ENCODE results near the gene TRIM61. TPM values are rescaled to one million over a fixed set of nuclear protein-coding genes. Genes with fewer than 3 reads are reported as not detected.

Gene TRIM61
- polyA plus RNA-seq, 1 of the 3 experiments (the other 2 are of a cell fraction), result not detected

DNA sequence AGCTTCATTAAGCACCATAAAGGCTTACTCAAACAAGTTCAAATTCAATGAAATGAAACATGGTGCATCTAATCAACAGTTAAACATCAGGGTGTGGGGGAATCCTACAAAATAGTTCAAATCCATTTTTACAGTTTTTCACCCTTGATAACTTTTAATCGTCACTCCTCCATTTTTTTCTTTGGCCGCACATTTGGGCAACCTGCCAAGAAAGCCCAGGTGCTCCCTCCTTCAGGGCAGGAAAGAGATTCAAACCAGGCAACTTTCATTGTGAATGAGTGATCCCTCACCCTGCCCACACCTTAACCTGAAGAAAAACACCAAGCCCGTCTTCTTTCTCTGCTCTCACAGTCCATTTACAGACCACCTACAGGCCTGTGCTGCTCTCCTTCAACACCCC is 24.9 kb downstream of the TRIM61 start:
- Histone ChIP-seq H3K79me2 (ENCODE audit: insufficient read depth) (no peaks in the 10 kb centered on the region), H3K27me3 (ENCODE audit: insufficient read depth) (peaks cover 10% of the 10 kb centered on the region; the same call in 1 of the 2 replicates), H3K4me2 (no peak overlapping the region), H3K9ac (no peak overlapping the region), H3K4me1 (ENCODE audit: control insufficient read depth in 1 of 2, insufficient read depth in 2 of 2, low read depth in 1 of 2, low read length in 1 of 2) (peaks cover 0 to 5% of the 10 kb centered on the region in 2 experiments; a peak in 2 of 4 replicates), H3F3A (replicated peaks; ENCODE audit: insufficient read depth) (no peaks in the 10 kb centered on the region), H3K27ac (ENCODE audit: low read depth in 2 of 2, low read length in 1 of 2) (no peak overlapping the region), H3K9me2 (no peaks in the 10 kb centered on the region), H3K9me3 (no peaks in the 10 kb centered on the region), H4K20me1 (ENCODE audit: insufficient read depth) (no peaks in the 10 kb centered on the region), H3K36me3 (replicated peaks in 1 of 2; ENCODE audit: control insufficient read depth in 1 of 2, insufficient read depth in 2 of 2, low read length in 1 of 2) (no peaks in the 10 kb centered on the region), H2AFZ (ENCODE audit: low read depth) (no peak overlapping the region), H3K4me3 (ENCODE audit: low read depth in 2 of 2, low read length in 1 of 2) (no peak overlapping the region)
- WGBS (ENCODE audit: low lambda C conversion rate), result 2% methylated on average over 3 of the region's 3 CpGs
- TF ChIP-seq EZH2phosphoT487 (IDR thresholded peaks at IDR 0.05; ENCODE audit: borderline replicate concordance, low read depth), result no peak
- TF ChIP-seq GATA2 (CRISPR knock-in tag; IDR thresholded peaks at IDR 0.05), result no peak
- TF ChIP-seq USF2 (IDR thresholded peaks at IDR 0.05; ENCODE audit: borderline replicate concordance, low read depth, low read length), result no peak
- TF ChIP-seq, protein P1, sequence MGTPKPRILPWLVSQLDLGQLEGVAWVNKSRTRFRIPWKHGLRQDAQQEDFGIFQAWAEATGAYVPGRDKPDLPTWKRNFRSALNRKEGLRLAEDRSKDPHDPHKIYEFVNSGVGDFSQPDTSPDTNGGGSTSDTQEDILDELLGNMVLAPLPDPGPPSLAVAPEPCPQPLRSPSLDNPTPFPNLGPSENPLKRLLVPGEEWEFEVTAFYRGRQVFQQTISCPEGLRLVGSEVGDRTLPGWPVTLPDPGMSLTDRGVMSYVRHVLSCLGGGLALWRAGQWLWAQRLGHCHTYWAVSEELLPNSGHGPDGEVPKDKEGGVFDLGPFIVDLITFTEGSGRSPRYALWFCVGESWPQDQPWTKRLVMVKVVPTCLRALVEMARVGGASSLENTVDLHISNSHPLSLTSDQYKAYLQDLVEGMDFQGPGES (IDR thresholded peaks at IDR 0.05; ENCODE audit: low read depth, low read length), result no peak
- no peak for TF ChIP-seq RAD21 (IDR thresholded peaks at IDR 0.05; ENCODE audit: low read length)
- no peak for TF ChIP-seq TEAD4 (IDR thresholded peaks at IDR 0.05; ENCODE audit: borderline replicate concordance, insufficient read depth)
- no peak for TF ChIP-seq FOXJ3 (CRISPR knock-in tag; IDR thresholded peaks at IDR 0.05)
- TF ChIP-seq NRF1 (IDR thresholded peaks at IDR 0.05; ENCODE audit: low read depth, low read length), result no peak
- no peak for TF ChIP-seq NFIC (IDR thresholded peaks at IDR 0.05; ENCODE audit: borderline replicate concordance)
- TF ChIP-seq ZBTB33 (IDR thresholded peaks at IDR 0.05; ENCODE audit: borderline replicate concordance, low read depth), result no peak
- TF ChIP-seq RFX5 (IDR thresholded peaks at IDR 0.05; ENCODE audit: low read length), result no peak
- TF ChIP-seq GABPA (IDR thresholded peaks at IDR 0.05; ENCODE audit: low read depth), result no peak
- no peak for TF ChIP-seq JUND (IDR thresholded peaks at IDR 0.05)
- no peak for TF ChIP-seq FOXM1 (IDR thresholded peaks at IDR 0.05; ENCODE audit: low read depth)
- no peak for TF ChIP-seq RXRA (IDR thresholded peaks at IDR 0.05; ENCODE audit: borderline replicate concordance, low read depth)
- no peak for TF ChIP-seq POLR2AphosphoS5 (IDR thresholded peaks at IDR 0.05; ENCODE audit: low read depth, low read length)
- ChIA-PET POLR2A (no interaction called here), CTCF (no interaction called here)
- no peak for DNase-seq

All from SK-N-SH (cell line).